ENCODE measurements around the gene MICALL2.

Gene MICALL2

DNA sequence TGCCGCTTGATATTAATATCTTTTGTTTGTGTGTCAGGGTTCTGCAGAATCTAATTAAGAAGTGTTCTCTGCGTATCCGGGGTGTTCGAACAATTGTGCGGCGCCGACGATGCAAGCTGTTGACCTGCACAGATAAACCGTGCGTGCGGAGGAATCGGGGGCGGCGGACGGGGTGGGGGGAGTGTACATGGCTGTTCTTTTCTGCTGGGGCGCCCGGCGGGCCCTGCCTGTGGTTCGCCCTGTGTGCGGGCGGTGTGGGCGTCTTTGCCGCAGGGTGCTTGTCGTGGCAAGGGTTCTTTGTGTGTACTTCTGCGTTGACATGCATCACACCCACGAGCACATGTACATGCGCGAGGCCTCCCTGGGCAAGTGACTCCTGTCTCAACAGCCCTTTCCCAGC is 47.9 kb downstream of the MICALL2 start:
- no peak for DNase-seq

DNA sequence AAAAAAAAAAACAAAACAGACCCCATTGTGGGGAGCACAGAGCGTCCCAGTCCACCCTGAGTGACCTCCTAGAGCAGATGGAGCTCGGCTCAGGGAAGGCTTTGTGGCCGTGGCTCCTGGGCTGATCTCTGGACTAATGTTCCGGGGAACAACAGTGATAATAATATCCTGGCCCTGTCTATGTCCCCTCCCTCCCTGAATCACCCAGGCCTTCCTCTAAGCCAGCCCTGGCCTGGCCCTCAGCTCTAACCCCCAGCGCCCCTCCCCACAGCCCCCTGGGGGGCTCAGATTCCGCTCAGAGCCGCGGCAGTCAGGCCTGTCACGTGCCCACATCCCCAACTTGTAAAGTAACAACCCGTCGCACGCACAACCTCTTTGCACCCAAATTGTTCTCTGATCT is 48.3 kb downstream of the MICALL2 start:
- DNase-seq: no peak

DNA sequence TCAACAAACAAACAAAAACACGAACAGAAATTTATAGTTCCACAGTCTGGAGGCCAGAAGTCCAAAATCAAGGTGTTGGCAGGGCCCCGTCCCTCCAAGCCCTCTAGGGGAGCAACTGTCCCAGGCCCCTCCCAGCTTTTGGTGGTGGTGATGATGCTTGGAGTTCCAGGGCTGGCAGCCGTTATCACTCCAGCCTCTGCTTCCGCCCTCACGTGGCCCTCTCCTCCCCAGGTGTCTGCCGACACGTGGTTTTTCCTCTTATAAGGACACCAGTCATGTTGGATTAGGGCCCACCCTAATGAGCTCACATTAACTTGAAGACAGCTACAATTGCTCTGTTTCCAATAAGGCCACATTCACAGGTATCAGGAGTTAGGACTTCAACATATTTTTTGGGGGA is 49.7 kb downstream of the MICALL2 start:
- no peak for DNase-seq

DNA sequence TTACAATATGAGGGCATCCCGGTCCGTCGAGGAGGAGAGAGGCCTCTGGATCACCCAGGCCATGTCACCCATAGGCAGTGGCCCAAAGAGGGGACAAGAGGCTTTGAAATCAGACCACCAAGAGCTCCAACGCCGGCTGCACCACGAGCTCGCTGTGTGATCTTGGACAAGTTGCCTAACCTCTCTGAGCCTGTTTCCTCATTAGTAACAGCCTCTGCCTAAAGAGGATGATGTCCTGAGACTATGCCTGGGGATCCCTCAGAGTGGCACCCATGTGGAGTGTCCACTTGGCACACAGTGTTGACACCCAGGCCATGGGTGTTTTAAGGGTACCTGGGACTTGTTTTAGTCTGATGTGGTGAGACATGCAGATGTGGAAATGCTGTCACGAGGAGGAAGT is 50.8 kb downstream of the MICALL2 start:
- DNase-seq: no peak

DNA sequence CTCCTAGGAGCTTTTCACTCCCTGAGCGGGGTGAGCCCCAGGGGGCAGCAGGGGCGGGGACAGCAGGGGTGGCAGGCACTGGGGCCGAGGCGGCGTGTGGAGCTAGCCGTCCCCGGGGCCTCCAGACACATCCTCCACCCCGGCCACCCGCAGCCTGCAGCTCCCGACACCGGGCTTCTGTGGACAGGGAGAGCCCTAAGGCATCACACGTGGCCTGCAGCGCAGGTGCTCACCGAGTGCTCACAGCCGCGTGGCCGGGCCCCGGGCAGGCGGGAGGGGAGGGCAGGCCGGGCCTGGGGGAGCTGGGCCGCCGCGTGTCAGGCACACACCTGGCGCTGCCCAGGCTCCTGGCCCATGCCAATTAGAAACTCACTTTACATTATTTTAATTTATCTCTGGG is 51.4 kb downstream of the MICALL2 start:
- no peak for DNase-seq

DNA sequence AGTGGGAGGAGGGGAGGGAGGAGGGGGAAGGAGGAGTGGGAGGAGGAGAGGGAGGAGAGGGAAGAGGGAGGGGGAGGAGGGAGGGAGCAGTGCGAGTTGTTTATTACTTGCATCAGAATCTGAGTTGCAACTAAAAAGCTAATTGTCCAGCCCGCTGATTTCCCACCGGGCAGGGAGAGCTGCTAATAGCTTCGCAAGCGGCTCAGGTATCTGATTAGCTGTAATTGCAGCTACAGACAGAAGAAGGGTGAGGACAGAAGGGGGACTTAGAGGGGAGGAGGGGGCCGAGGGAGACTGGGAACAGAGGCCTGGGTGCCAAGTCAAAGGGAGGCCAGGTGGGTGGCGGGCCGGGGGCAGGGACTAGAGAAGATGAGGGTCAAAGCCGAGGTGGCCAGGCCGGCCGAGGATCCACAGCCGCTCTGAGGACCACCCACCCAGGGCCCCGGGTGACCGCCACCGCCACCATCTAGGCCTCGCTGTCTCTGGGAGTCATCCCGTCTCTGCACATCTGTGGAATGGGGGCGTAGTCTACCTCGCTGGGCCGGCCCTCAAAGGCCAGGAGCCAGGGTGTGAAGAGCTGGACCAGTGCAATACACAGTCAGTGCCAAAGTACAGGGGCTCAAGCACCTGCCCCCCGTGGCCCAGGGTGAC is 54.2 kb downstream of the MICALL2 start:
- no peak for DNase-seq

DNA sequence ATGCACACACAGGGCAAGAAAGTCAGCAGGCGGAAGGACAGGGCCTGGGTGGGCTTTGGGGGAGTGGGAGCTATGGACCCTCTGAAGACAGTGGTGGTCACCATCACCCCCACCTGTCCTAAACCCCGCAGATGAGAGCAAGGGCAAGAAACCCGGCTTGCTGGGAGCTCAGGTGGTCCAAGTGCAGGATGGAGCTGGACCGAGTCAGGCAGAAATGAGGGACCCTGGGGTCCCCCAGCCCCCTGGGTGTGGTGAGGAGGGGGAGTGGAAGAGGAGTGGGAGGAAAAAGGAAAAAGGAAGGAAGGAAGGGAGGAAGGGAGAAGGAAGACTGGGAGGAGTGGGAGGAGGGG is 54.8 kb downstream of the MICALL2 start:
- DNase-seq: no peak

DNA sequence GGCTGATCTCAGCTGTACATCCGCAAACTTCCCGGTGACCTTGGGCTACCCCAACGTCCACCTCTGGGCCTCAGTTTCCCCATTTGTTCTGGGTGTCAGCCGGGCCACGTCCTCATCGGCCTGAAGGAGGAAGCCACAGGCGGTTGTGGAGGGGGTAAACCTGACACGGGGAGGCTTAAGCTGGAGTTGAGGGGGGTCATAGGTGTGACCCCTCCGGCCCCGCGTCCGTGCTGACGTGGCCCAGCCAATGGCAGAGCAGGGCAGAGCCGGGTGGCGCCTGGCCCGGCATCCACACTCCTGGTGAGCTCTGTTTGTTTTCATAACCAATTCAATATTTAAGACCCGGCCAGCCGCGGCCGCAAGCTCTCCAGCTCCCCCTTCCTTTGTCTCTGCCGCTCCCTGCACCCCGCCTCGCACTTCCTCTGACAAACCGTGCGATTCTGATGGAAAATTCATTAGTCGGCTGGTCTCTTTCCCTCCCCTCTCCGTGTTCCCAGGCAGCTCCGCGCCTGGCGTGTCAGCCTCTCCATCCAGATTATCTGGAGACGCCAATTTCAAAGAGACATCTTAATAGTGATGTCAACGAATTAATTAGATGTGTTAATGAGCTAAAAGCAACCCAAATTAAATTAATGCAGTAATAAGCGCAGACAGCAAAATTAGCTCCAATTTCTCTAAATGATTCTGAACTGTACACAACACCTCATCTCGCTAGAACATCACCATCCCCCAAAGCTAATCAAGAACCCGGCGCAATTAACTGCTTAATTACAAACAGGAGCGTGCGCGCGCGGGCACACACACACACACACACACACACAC is 55.4 kb downstream of the MICALL2 start:
- DNase-seq: no peak

DNA sequence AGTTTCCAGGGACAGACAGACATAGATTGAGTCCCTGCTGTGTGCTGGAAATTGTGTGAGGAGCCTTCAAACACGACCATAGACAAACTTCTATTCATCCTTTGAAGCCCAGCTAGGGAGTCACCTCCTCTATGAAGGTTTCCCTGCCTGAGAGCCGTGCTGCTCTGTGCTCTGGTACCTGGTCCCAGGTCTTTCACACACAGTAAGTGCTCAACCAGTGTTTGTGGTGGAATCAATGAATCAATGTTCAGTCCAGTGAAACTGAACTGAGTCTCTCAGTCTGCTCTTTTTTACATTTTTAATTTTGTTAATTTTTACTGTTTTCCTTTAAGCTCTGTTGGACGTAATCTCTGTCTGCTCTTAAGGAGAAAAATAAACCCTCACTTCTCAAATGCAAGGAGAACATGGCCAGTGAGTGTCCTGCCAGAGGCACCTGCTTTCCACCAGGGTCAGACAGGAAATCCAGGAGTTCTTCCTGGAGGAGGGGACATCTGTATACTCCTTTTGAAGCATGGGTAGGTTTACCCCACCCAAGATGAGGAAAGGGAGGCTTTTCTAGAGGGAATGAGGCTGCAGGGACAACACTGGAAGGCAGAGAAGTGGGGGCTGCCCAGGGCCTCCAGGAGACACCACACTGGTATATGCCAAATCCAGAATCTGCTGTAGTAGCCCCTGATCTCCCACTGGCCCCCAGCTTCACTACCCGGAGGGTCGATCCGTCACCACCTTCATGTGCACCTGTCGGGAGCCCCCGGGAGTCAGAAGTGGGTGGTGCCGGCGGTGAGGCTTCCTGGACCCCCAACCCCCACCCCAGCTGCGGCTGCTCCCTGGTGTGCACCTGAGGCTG is 56.3 kb downstream of the MICALL2 start:
- DNase-seq: no peak

DNA sequence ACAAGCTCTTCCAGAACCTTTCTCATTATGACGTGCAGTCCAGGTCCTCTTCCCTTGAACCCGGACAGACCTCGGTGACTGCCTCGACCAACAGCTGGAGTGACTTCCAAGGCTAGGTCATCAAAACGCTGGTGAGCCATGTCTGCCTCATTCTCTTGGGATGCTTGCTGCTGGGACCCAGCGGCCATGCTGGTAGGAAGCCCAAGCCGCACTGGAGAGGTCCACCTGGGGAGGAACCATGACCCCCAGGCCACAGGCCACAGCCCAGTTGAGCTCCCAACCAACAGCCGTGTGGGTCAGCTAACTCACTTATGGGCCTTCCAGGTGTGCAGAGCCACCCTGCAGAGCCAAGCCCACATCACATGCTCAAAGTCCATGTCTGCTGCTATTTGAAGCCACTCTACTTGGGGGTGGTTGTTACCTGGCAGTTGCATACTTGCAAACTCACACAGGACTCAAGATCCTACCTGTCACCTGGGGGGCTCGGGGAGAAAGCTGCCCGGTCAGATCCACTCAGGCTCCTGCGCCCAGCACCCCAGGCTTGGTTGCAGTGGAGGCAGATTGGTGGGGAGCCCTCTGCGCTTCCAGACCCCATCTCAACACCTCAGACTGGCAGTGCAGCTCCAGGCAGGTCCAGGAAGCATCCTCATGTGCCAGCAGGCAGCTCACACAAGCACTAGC is 57.0 kb downstream of the MICALL2 start:
- no peak for DNase-seq

DNA sequence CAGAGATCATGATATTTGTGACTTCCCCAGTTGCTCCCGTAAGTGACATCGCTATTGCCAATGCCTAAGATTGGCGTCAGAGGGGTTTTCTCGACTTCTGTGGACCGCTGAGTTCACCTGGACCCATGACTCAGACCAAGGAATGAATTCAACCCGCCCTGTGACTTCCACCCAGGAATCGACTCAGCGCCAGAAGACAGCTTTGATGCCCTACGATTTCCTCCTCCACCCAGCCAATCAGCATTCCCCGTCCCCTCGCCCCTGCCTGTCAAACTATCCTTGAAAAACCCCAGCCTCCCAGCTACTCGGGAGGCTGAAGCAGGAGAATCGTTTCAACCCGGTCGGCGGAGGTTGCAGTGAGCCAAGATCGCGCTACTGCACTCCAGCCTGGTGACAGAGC is 58.3 kb downstream of the MICALL2 start:
- DNase-seq: no peak

DNA sequence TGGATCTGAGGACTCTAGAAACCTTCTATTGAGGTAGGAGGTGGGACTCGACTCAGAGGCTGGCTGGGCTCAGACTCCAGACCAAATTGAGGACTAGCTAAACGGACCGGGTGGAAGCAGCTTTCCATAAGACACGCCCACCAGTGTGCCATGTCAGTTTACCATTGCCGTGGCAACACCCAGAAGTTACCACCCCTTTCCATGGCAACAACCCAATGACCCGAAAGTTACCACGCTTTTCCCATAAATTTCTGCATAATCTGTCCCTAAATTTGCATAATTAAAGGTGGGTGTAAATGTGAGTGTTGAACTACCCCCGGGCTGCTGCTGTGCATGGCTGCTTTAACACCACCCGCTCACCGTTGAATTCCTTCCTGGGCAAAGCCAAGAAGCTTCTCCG is 58.9 kb downstream of the MICALL2 start:
- DNase-seq: no peak

DNA sequence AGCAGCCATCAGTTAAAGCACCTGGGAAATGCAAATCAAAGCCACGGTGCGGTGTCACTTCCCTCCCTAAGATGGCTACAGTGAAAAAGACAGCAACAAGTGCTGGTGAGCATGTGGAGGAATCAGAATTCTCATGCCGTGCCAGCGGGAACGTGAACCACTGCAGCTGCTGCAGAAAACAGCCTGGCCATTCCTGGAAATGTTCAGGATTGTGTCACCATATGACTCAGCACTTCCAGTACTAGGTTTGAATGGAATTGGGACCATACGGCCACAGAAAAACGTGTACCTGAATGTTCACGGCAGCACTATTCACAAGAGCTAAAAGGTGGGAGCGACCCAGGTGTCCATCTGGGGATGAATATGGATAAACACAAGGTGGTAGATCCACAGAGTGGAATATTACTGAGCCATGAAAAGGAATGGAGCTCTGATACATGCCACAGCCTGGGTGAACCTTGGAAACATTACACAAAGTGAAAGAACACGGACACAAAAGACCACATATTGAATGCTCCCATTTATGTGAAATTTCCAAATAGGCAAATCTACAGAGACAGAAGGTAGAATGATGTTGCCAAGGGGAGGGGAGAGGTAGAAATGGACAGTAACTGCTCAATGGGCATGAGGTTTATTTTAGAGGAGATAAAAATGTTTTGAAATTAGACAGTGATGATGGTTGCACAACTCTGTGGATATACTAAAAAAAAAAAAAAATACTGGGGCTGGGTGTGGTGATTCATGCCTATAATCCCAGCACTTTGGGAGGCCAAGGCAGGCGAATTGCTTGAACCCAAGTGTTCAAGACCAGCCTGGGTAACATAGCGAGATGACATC is 61.6 kb downstream of the MICALL2 start:
- DNase-seq: no peak

DNA sequence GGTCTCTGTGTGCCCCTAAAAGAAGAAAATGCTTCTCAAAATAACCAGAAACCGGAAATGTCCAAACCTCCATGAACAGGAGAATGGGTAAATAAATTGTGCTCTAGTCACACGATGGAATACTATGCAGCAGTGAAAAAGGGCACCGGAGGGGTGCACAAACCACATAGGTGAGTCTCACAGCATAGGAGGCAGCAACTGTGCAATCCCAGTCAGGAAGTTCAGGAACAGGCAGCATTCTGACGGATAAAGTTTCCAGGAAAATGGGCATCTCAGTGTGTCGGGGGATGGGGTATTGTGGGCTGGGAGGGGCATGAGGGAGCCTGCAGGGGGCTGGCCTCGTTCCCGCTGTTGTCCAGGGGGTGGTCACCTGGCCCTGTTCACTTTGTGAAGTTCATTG is 63.1 kb downstream of the MICALL2 start:
- no peak for DNase-seq

DNA sequence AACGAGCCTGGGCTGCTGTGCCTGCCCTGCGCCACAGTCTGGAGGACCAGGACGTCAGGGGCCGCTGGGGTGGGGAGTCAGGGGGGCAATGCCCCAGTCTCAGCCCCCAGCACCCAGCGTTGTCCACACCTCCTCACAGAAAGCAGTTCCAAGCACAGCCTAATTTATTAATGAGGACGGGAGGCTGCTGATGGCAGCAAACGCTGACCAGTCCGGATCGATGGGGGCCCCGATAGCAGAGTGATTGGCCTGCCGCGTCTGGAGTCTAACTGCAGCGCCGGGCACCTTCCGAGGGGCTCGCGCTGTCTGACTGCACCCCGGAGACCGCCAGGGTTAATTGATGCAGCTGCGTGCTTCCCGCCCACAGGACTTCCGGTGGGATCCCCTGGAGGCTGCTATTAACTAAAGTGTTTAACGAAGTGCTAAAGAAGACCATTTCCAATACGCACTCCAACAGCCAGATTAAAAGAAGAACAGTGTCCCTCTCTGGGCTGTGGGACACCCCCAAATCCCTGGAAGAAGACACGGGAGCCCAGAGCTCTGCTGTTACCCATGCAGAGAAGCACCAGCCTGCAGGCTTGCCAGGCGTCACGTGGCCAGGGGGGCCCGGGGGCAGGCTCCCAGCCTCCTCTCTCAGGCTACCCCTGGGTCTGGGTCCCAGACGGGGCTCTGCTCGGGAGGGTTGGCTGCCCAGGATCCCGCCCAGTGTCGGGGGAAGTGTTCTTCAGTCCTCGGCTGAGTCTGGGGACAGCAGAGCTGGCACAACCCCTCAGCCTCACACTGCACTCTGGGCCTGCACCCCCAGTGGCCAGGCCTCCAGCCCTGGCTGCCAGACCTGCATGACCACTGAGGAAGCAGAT is 63.8 kb downstream of the MICALL2 start:
- DNase-seq: no peak

DNA sequence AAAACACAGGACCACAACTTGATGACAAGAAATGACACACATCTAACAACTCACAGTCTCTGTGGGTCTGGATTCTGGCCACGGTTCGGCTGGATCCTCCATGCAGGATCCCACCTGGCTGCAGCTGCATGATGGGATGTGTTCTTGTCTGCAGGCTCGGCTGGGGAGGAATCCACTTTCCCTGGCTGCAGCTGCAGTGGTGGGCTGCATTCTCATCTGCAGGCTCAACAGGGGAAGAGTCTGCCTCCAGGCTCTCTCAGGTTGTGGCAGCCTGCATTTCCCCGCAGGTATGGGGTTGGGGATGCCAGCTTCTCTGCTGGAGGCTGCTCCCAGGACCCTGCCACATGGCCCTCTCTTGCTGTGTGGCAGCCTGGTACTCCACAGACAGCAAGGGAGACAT is 64.9 kb downstream of the MICALL2 start:
- no peak for DNase-seq

DNA sequence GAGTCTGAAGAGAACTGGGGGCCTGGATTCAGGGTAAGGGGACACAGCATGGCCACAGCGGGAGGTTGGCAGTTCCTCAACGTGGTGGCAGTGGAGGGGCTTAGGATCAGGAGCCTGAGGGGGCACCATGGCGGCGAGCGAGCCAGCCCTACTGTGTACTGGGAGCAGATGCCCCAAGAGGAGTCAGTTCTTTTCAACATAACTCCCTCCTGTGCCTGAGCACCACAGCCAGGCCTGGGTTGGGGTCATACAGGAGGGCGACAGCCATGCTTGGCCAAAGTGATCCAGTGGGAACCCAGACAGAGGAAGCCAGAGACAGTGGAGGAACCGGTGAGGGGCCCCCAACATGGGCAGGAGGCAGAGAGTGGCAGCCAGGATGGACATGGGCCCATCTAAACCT is 65.8 kb downstream of the MICALL2 start:
- DNase-seq: no peak

DNA sequence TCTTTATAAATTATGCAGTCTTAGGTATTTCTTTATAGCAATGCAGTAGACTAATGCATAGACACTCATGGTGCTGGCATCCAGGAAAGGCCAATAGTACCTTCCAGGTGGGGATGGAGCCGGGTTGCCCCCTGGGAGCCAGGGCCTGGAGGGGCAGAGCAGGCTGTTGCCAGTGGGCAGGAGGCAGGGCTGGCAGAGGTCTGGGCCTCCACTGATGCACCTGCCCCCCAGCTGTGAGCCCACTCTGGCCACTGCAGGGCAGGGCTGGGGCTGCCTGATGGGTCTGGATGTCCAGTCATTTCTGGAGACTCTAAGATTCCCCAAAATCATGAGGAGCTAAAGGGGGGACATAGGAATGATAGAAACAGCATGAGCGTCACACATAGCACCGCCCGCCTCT is 66.7 kb downstream of the MICALL2 start:
- DNase-seq: no peak

DNA sequence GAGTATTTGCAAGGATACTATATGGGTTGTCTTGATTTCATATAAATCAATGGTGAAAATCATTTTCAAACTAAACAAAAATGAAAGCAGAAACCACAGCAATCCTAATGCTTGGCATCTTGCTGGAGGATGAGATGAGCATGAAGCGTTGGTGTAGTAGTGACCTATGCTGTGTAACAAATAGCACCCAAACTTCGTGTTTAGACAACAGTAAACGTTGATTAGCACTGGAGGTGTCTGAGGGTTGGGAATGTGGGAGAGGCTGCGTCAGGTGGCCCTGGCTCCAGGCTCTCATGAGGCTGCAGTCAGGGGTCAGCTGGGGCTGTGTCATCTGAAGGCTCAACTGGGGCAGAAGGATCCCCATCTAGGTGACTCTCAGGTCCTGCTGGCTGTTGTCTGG is 67.8 kb downstream of the MICALL2 start:
- no peak for DNase-seq

DNA sequence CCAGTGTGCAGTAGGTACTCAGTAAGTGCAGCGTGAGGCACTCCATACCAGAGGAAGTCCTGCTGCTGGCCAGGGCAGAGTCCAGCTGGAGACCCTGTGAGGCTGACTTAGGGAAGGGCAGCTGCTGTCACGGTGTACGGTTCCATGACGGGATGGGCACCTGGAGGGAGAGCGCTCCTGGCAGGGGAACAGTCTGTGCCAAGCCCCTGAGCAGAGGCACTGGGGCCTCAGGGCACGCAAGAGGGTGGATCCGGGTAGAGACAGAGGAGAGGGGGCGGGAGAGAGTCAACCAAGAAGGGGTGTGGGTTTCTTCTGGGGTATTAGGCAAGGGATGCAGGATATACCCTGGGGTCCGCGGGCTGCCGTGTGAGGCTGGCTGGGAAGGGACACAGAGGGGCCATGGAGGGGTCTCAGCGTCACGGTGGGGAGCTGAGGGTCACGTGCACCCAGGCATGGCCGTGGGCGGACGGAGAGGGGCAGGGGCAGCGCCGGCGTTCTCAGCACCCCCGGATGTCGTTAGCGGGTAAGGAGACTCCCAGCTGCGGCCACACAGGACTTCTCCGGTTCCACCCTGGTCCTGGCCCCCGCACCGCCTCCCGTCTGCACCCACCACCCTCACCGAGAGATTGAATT is 70.5 kb downstream of the MICALL2 start:
- DNase-seq: no peak
